H7 (cell line): Measurements from ENCODE around the gene NFATC2. TPM values are rescaled to one million over a fixed set of nuclear protein-coding genes. Genes with fewer than 3 reads are reported as not detected.
A peak's percentile ranks its signal among the peaks of the same experiment; 100 is the strongest.

Source experiments
- DNase-seq: peaks from one replicate; pipeline ENCODE4 v3.0.0; 2012
- H3K27me3 ChIP-seq: 2 replicates; pipeline ENCODE4 v1.6.0; 2011; ENCODE audit warnings: mild to moderate bottlenecking, low read length; ENCODE audit not compliant: control insufficient read depth, insufficient read depth
- H3K36me3 ChIP-seq: replicated peaks from 2 replicates; pipeline ENCODE4 v1.5.1; 2011; ENCODE audit warnings: low read length; ENCODE audit not compliant: control insufficient read depth, insufficient read depth
- H3K4me3 ChIP-seq: 2 replicates; pipeline ENCODE4 v1.5.1; 2011; ENCODE audit warnings: low read depth, mild to moderate bottlenecking, control low read depth, low read length, moderate library complexity; ENCODE audit not compliant: insufficient read depth
- total RNA-seq: library from RNA; depleted of rRNA; stranded (reverse); fragments of >200 nt; shearing (Covaris generic); gene quantifications from 2 replicates; pipeline ENCODE4 v1.2.3, GENCODE V29; 2014

NFATC2 gene
- total RNA-seq, 1 experiment from 2014 or later: 0.28 TPM

DNA sequence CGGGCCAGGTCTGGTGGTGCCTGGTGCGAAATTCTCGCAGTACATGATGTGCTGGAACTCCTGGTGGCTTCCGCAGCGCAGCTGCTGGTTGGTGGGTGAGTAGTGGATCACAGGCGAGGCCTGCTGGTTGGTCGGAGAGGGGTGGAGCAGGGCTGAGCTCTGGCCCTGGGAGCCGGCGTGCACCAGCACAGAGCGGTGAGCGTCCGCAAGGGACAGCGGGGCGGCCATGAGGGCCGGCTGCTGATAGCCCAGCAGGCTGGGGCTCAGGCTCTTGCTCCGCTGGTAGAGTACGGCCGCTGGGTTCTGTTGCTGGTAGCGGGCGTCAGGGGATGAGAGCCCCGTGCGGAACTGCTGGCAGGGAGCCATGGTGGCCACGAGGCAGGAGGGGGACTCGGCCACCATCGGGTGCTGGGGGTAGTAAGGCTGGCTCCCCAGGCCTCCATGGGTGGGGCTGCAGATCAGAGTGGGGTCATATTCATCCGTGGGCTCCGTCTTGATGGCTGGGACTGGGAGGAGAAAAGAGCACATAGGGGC, 110.2 kb downstream of the NFATC2 start:
- no peaks in the 10 kb centered on the region for H3K36me3 ChIP-seq
- no peak overlapping the region for H3K4me3 ChIP-seq
- no peak for DNase-seq

GRCh38 chr20:51431321-51431720, 111.2 kb downstream of the NFATC2 start:
- DNase-seq: no peak
- peaks cover 1% of the 10 kb centered on the region; the same call in 1 of the 2 replicates for H3K27me3 ChIP-seq
- H3K4me3 ChIP-seq: no peak overlapping the region

More for the DNA sequence above, 110.2 kb downstream of the NFATC2 start:
- H3K27me3 ChIP-seq: peaks cover 1% of the 10 kb centered on the region; the same call in 1 of the 2 replicates

GRCh38 chr20:51430198-51430950, 112.1 kb downstream of the NFATC2 start:
- DNase-seq: no peak
- H3K4me3 ChIP-seq: no peak overlapping the region
- H3K27me3 ChIP-seq: peaks cover 1% of the 10 kb centered on the region; the same call in 1 of the 2 replicates
- no peaks in the 10 kb centered on the region for H3K36me3 ChIP-seq

More at GRCh38 chr20:51431321-51431720, 111.2 kb downstream of the NFATC2 start:
- no peaks in the 10 kb centered on the region for H3K36me3 ChIP-seq

- DNase-seq: no peak
- no peaks in the 10 kb centered on the region for H3K36me3 ChIP-seq
- H3K27me3 ChIP-seq: peaks cover 1% of the 10 kb centered on the region; the same call in 1 of the 2 replicates
- no peak overlapping the region for H3K4me3 ChIP-seq
Observed at GRCh38 chr20:51429696-51430095, 112.8 kb downstream of the NFATC2 start.

GRCh38 chr20:51429144-51429482, 113.4 kb downstream of the NFATC2 start:
- H3K4me3 ChIP-seq: no peak overlapping the region
- peaks cover 1% of the 10 kb centered on the region; the same call in 1 of the 2 replicates for H3K27me3 ChIP-seq
- no peaks in the 10 kb centered on the region for H3K36me3 ChIP-seq
- no peak for DNase-seq

DNA sequence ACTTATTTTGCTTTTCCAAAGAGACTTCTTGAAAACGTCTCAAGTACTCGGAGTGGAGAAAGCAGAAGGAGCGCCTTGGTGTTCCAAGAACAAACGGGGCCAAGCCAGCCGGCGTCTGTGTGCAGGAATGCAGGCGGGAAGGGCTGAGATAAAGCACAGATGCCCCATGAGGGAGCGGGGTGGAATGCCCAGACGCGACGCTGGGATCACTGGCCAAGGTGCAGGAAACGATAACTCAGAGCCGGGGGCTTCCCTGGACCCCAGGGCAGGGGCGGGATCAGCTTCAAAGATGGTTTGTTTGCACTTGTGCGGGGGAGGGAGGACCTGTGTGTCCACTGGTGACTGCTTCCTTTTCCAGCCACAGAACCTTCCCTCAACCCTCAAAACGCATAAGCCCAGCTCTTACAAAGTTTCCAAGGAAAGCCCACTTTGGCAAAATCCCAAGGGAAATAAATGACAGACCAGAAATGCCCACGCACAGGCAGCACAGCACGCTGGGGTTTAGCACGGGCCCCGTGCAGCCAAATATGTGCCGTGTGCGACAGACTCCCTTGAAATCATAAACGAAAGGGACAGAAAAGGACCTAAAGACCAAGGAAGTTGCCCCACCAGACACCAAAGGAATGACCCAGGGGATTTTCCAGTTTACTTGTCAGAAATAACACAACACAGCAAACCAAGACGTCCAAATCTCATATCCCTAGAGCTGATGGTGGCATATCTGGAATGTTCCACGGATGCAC, 113.9 kb downstream of the NFATC2 start:
- peak; percentile 70 for DNase-seq
- Histone ChIP-seq H3K36me3 (no peaks in the 10 kb centered on the region), H3K4me3 (no peak overlapping the region), H3K27me3 (peaks cover 1% of the 10 kb centered on the region; the same call in 1 of the 2 replicates)

DNA sequence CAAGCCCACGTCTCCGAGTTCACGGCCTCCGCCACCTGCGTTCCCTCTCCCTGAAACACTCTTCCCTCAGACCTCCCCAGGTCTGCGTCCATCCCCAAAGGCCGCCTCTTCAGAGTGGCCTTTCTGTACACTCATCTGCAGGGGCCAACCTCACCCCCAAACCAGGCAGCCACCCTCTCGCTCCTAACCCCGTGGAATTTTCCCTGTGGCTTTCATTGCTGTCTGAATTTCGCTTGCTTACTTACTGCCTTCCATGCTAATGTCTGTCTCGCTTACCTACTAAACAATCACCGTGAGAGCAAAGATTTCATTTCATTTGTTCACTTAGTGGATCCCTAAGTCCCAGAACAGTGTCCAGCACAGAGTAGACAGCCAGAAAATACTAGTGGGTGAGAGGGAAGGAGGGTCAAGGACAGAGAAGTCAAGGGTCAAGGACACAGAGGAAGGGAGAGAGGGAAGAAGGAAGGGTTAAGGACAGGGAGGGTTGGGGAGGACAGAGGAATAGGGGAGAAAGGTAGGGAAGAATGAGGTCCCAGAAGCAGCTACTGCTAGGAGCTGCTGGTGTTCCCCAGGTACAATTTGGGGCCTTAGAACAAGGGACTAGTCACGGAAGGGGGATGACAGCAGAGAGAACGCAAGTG, 114.7 kb downstream of the NFATC2 start:
- no peak for DNase-seq

GRCh38 chr20:51426718-51427650, 115.5 kb downstream of the NFATC2 start:
- Histone ChIP-seq H3K27me3 (peaks cover 1% of the 10 kb centered on the region; the same call in 1 of the 2 replicates), H3K36me3 (no peaks in the 10 kb centered on the region), H3K4me3 (no peak overlapping the region)
- no peak for DNase-seq

More for the DNA sequence above, 114.7 kb downstream of the NFATC2 start:
- Histone ChIP-seq H3K36me3 (no peaks in the 10 kb centered on the region), H3K27me3 (peaks cover 1% of the 10 kb centered on the region; the same call in 1 of the 2 replicates), H3K4me3 (no peak overlapping the region)

DNA sequence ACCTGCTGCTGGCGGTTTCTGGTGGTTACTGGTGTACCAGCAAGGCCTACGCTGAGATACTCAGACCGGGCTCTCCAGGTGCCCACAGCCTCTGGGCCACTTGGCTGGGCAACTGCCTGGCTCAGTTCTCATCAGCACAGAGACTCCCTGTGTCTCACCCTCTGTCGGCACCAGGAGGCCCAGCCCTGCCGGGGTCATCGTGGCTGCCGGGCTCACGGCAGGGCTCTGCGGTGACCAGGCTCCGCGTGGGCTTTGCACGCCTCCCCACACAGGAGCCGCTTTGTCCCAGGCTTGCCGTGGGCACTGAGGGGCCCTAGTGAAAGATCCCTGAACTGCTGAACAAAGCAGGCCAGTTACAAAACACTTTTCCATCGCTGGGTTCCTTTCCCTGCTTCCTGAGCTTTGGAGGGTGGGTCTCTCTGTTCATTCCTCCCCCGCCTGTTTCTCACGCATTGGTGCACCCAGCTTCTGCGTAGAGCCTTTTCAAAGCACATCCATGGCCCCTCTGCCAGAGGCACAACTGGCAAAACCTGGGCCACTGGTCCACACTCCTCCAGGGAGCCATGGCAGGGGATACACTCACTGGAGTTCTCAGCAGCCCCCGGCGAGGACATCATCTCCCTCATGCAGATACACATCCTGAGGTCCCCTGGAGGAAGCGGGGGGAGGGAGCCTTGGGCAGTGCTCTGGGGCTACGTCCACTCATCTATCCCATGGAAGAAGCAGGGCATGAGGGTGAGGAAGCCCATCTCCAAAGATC, 117.0 kb downstream of the NFATC2 start:
- Histone ChIP-seq H3K27me3 (peaks cover 1% of the 10 kb centered on the region; the same call in 1 of the 2 replicates), H3K4me3 (no peak overlapping the region), H3K36me3 (no peaks in the 10 kb centered on the region)
- no peak for DNase-seq

- DNase-seq: no peak
- H3K36me3 ChIP-seq: no peaks in the 10 kb centered on the region
- no peak overlapping the region for H3K4me3 ChIP-seq
- peaks cover 1% of the 10 kb centered on the region; the same call in 1 of the 2 replicates for H3K27me3 ChIP-seq
Observed at GRCh38 chr20:51424270-51425117, 118.0 kb downstream of the NFATC2 start.

GRCh38 chr20:51423810-51424209, 118.7 kb downstream of the NFATC2 start:
- Histone ChIP-seq H3K36me3 (no peaks in the 10 kb centered on the region), H3K27me3 (peaks cover 1% of the 10 kb centered on the region; the same call in 1 of the 2 replicates), H3K4me3 (no peak overlapping the region)
- peak; percentile 76 for DNase-seq

DNA sequence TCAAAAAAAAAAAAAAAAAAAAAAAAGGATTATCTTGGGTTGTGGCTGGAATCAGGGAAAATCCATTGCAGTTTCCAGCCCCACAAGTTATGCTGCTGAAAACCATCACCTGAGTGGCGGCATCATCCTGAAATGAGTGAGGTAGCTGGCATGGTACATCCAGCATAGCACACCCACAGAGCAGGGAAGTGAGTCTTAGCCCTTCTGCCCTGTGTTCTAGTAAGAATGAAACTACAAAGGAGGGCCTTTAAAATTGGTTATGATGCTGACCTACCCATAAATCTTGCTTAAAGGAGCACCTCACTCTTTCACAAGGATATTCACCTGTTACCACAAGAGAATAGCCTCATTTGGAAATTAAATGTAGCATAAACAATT, 119.2 kb downstream of the NFATC2 start:
- H3K4me3 ChIP-seq: no peak overlapping the region
- no peaks in the 10 kb centered on the region for H3K36me3 ChIP-seq
- no peaks in the 10 kb centered on the region for H3K27me3 ChIP-seq
- DNase-seq: no peak
